Activated gamma-delta T cell treated with anti-CD3 and anti-CD28 coated beads, Interleukin-2, amount 50 U/mL, for 16 hours (primary cell): Measurements from ENCODE around the gene MYOM1.
A peak's percentile ranks its signal among the peaks of the same experiment; 100 is the strongest.

Experiments
- DNase-seq: peaks from one replicate; pipeline ENCODE4 v3.0.0-alpha.2; 2020; ENCODE audit warnings: low read depth

The MYOM1 gene

GRCh38 chr18:3150688-3151087, 69.1 kb downstream of the MYOM1 start:
- DNase-seq: no peak

GRCh38 chr18:3150274-3150673, 69.5 kb downstream of the MYOM1 start:
- no peak for DNase-seq

- DNase-seq: no peak
Measured at GRCh38 chr18:3148930-3149535, 70.7 kb downstream of the MYOM1 start.

- DNase-seq: no peak
Measured at GRCh38 chr18:3147935-3148554, 71.7 kb downstream of the MYOM1 start.

- DNase-seq: no peak
Measured at GRCh38 chr18:3140986-3141639, 78.7 kb downstream of the MYOM1 start.

GRCh38 chr18:3140342-3140741, 79.4 kb downstream of the MYOM1 start:
- no peak for DNase-seq

GRCh38 chr18:3139406-3139805, 80.4 kb downstream of the MYOM1 start:
- DNase-seq: no peak

- no peak for DNase-seq
Measured at GRCh38 chr18:3138274-3138975, 81.3 kb downstream of the MYOM1 start.

- DNase-seq: no peak
Measured at GRCh38 chr18:3135536-3135935, 84.2 kb downstream of the MYOM1 start.

- no peak for DNase-seq
Measured at GRCh38 chr18:3132700-3133099, 87.1 kb downstream of the MYOM1 start.

- DNase-seq: no peak
Measured at GRCh38 chr18:3130344-3130743, 89.4 kb downstream of the MYOM1 start.

GRCh38 chr18:3129053-3129864, 90.5 kb downstream of the MYOM1 start:
- peak; percentile 64 for DNase-seq

GRCh38 chr18:3126457-3127097, 93.2 kb downstream of the MYOM1 start:
- DNase-seq: no peak

GRCh38 chr18:3124822-3125221, 94.9 kb downstream of the MYOM1 start:
- DNase-seq: no peak

GRCh38 chr18:3122851-3123250, 96.9 kb downstream of the MYOM1 start:
- DNase-seq: no peak

- DNase-seq: no peak
Measured at GRCh38 chr18:3121259-3121658, 98.5 kb downstream of the MYOM1 start.

- DNase-seq: no peak
Measured at GRCh38 chr18:3120356-3120755, 99.4 kb downstream of the MYOM1 start.

- no peak for DNase-seq
Measured at GRCh38 chr18:3119401-3120341, 100.1 kb downstream of the MYOM1 start.

- no peak for DNase-seq
Measured at GRCh38 chr18:3118195-3119010, 101.4 kb downstream of the MYOM1 start.
